Limb (tissue), 2 donors: Measurements from ENCODE around the gene FGFR1OP2.

Experiments
- DNase-seq, 2 donors: peaks; one replicate each; pipeline ENCODE4 v3.0.0-alpha.2; 2016; ENCODE audit errors: extremely low spot score in 2 of 2

Gene FGFR1OP2

GRCh38 chr12:27001663-27002062, 63.4 kb downstream of the FGFR1OP2 start:
- DNase-seq: no peak

DNA sequence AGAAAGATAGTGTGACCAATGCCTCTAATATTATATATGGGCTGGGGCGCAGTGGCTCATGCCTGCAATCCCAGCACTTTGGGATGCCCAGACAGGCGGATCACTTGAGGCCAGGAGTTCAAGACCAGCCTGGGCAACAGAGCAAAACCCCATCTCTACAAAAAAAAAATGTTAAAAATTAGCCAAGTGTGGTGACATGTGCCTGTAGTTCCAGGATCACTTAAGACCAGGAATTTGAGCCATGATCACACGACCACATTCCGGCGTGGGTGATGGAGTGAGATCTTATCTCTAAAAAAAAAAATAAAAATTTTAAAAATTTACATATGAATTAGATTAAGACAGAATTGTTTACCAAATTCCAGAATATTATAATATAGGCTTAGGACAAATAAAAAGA, 63.9 kb downstream of the FGFR1OP2 start:
- DNase-seq: no peak

- no peak for DNase-seq
Observed at GRCh38 chr12:27003421-27004381, 65.4 kb downstream of the FGFR1OP2 start.

DNA sequence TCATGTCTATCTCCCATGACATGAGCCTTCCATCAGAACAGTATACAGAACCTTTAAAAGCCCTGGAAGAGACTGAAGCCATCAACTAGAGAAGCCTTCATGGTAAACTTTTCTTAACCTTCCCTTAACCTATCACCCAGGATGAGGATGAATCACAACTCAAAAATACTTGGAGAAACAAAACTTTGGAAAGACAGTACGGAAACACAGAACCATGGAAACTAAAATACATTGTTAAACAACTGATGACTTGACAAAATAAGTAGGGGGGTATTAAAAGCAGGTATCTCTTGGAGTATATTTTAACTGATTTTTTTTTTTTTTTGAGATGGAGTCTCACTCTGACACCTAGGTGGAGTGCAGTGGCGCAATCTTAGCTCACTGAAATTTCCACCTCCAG, 67.2 kb downstream of the FGFR1OP2 start:
- DNase-seq: no peak

DNA sequence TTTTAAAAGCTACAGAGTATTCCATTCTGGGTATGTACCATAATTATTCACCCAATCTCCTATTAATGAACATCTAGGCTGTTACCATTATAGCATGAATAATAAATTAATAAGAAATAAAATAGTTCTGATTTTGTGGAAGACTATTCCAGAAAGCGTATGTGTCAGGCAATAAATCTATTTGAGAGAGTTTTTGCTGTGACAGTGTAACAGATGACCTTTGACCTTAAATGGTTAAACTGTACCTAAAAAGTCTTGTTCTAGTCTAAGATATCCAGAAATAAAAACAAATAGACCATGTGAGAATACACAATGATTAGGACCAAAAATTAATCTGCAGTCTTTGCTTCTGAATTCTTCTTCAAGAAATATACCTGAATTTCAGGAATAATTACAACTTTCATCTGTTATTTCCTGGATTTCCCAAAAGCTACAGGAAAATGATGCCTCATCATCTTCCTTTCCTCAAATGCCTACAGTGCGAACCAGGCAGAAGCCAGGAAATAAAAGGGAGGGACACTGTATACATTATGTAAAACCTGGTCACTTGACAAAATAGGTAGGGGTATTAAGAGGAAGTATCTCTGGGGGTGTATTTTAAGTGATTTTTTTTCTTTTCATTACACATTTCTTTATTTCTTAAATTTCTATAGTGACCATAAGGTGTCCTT, 68.7 kb downstream of the FGFR1OP2 start:
- no peak for DNase-seq

GRCh38 chr12:27008081-27008480, 69.8 kb downstream of the FGFR1OP2 start:
- no peak for DNase-seq

DNA sequence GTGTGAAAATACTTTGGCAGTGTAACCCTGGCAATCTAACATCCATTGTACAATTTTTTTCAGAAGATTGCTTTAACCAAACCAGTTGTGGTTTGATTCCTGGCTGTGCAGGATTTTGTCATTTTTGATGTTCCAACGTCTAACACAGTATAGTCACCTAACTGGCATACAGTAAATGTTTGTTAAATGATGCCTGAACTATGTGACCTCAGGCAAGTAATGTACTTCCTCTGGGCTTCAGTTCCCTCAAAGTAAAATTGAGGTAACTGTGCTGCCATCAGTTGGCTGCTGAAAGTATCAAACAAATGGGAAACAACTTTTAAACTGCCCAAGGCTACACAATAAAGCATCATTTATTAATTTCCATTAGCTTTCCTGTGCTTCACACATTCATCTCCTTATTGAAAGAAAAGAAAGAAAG, 71.6 kb downstream of the FGFR1OP2 start:
- no peak for DNase-seq

DNA sequence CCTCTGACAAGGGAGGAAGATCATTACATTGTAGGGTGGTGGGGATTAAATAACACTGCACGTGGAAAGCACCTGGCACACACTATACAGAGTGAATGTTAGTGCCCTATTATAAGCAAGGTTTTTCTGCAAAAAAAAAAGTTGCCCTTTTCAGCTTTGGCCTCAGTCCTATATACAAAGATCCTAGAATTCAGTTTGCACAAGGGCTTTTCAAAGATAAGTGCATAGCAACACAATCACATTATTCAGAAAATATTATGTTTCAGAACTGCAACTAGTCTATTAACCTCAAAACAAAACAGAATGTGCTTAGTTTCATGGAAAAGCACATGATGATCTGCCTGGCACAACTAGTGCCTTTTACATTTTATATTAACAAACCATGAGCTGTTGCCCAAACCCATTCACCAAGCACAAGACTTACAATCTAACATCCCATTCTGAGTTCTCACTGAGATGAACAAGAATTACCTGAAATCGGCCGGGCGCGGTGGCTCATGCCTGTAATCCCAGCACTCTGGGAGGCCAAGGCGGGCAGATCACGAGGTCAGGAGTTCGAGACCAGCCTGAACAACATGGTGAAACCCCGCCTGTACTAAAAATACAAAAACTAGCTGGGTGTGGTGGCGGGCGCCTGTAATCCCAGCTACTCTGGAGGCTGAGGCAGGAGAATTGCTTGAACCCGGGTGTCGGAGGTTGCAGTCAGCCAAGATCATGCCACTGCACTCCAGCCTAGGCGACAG, 74.1 kb downstream of the FGFR1OP2 start:
- DNase-seq: no peak

DNA sequence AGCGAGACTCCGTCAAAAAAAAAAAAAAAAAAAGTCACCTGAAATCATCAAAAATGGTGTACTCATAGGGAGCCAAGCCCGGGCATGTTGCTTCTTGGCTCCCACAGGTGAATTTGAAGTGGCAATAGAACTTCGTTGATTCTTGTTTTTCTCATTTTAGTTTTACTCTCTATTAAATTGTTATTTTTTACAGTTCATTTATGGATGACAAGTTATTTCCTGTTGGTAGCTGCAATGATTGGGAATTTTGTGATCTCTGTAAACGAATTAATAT, 74.6 kb downstream of the FGFR1OP2 start:
- no peak for DNase-seq

DNA sequence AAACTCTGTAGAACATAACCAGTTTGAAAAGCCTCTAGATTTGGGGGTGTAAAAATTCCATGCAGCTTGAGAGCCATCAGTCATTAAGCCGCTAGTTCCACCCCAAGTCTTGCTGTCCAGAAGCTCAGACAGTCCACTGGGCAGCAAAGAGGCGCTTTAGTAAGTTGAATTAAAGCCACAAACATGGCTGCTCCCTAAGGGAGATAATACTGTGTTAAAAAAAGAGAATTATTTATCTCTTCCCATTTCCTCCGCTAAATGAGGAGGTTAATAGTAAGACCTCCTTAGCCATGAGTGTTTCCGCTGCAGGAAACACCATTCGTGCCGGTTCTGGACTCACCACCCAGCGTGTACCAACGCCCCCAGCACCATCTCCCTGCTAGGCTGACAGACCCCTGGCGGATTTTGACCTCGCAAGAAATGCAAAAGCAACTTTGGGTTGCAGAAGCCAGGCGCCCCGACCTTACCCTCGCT, 75.4 kb downstream of the FGFR1OP2 start:
- DNase-seq: peak in 1 of 2 donors; percentile 30

GRCh38 chr12:27014085-27014858, 76.0 kb downstream of the FGFR1OP2 start, which contains the start of gene TM7SF3:
Gene TM7SF3, minus strand, starts transcription at chr12:27014384. Its CDS starts 216 bp downstream, at chr12:27014168.
- peak; percentile 91 to 93 for DNase-seq

DNA sequence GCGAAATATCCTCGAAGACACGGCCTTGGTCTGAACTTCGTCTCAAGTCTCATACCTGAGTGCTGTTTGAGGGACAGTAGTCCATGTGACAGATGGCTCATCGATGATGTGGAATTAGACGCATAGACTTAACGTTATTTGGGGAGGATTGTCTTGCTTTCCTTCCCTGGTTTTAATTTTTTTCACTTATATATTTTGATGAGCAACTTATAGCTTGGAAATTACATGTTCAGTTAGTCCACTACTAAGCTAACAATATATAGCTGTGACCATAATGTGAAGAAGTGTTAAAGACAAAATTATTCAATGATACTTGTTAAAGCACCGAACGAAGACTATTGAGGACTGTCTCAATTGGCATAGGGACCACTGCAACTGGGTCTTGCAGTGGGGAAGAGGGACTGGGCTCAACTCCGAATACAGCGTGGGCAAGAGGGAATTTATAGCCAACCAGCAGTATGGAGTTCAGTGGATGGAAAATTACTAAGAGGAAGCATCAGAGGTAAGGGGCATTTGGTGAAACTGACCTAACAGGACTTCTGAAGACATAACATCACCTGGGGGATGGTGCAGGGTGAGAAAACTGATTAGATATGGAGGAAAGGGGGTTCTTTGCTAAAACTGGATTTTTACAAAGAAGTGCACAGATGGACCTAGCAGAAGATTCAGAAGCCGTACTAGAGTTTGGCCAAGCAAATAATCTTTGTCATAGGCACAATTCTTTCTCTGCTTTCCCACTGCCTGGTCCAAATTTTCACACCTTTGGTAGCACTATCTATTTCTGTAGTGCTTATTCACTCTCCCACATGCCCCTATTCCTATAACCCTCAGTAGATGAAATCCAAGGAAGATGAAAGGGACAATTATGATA, 76.8 kb downstream of the FGFR1OP2 start:
- DNase-seq: no peak

GRCh38 chr12:27015730-27016076, 77.4 kb downstream of the FGFR1OP2 start:
- DNase-seq: peak in 1 of 2 donors; percentile 45
